GM03348 (cell line): Measurements from ENCODE around the gene NADK.
"Not testable (repeated sequence)": the region's sequence is repeated elsewhere in the genome, so short reads cannot be mapped to it uniquely, and the experiment has no call there.

Experiments
- DNase-seq: peaks from one replicate; pipeline ENCODE4 v3.0.0; 2012; ENCODE audit warnings: low spot score

NADK gene

DNA sequence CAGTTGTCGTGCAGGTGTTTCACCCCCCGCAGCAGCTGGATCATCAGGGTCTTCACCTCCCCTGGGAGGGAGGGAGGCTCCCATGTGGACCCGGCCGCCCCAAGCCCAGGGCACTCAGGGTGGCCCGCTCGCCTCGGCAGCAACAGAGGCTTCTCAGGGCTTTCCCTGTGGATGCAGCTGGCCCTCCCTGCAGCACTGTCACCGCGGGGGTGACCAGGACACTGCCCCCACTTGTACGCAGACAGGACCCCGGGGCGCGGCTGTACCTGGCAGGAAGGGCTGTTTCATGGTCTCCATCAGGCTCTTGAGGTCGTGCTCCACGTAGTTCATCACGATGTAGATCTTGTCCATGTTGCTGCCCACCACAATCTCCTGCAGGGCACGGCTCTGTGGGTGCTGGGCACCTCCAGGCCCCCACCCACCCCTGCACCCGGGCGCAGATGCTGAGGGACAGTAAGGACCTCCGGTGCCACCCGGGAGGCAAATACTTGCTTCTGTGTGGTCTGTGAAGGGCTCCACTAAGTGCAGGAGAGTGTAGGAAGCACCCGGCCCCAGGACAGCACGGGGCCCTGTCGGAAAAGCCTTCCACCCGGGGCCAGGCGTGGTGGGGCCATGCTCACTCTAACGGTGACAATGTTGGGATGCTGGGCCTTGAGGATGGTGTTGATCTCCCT is 73.8 kb downstream of the NADK start:
- DNase-seq: not testable (repeated sequence)

DNA sequence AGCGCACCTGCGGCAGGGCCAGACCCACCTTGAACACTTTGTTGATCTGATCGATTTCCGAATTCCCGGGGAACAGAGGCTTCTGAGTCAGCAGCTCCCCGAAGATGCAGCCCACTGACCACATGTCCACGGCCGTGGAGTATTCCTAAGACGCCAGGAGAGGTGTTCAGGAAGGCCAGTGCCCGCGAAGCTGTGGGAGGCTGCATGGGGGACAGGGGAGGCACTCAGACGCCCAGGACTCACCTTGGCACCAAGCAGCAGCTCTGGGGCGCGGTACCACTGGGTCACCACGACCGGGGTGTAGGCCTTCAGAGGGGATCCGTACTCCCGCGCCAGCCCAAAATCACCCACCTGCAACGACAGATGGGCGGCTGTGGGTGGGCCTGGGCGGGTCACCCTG is 74.5 kb downstream of the NADK start:
- DNase-seq: no peak

DNA sequence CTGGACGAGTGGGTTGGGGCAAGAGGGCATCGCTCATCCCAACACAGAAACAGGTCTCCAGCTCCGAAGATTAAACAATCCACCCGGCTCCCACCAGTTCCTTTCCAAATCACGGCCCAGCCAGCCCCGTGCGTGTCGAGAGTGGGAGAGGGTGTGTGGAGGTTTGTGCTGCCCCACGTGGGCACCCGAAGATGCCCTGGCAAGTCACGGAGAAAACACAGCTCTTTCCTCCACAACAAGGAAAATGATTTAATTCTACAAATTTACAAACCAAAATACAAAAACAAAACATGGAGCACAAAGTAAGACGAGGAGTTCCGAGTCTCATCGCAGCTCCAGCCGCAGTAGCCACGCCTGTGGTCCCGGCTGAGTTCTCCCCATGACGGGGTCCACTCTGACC is 75.8 kb downstream of the NADK start:
- DNase-seq: not testable (repeated sequence)
